Activated naive CD8-positive, alpha-beta T cell treated with anti-CD3 and anti-CD28 coated beads for 36 hours (primary cell): ENCODE results near the gene DGKQ. TPM values are rescaled to one million over a fixed set of nuclear protein-coding genes. Genes with fewer than 3 reads are reported as not detected.

Experiments
- DNase-seq: peaks from one replicate; pipeline ENCODE4 v3.0.0; 2021
- H3K27ac Mint-ChIP-seq: one replicate; pipeline ENCODE4 v1.8.0; 2022; ENCODE audit warnings: mild to moderate bottlenecking, moderate library complexity, mixed read lengths
- H3K27me3 Mint-ChIP-seq: one replicate; pipeline ENCODE4 v1.8.0; 2022; ENCODE audit warnings: mild to moderate bottlenecking, mixed read lengths
- H3K36me3 Mint-ChIP-seq: one replicate; pipeline ENCODE4 v1.8.0; 2021; ENCODE audit warnings: mild to moderate bottlenecking, mixed read lengths
- H3K4me1 Mint-ChIP-seq: one replicate; pipeline ENCODE4 v1.8.0; 2021; ENCODE audit warnings: mixed read lengths
- H3K4me3 Mint-ChIP-seq: one replicate; pipeline ENCODE4 v1.8.0; 2022; ENCODE audit warnings: mild to moderate bottlenecking, moderate library complexity, mixed read lengths
- H3K9me3 Mint-ChIP-seq: one replicate; pipeline ENCODE4 v1.8.0; 2022; ENCODE audit warnings: mixed read lengths
- total RNA-seq, 2 experiments: library from RNA; stranded (reverse); gene quantifications; one replicate each; pipeline ENCODE4 v1.2.3, GENCODE V29; 2021

DGKQ gene
- total RNA-seq, 2 experiments from 2014 or later, result 12.5 to 14.0 TPM

- no peaks in the 10 kb centered on the region for H3K9me3 Mint-ChIP-seq
- H3K27me3 Mint-ChIP-seq, result peaks cover 8% of the 10 kb centered on the region
- peak overlapping the region; percentile 34 for H3K4me3 Mint-ChIP-seq
- no peaks in the 10 kb centered on the region for H3K36me3 Mint-ChIP-seq
- DNase-seq, result no peak
- H3K27ac Mint-ChIP-seq, result no peak overlapping the region
- peaks cover 10% of the 10 kb centered on the region for H3K4me1 Mint-ChIP-seq
These were observed 40.1 kb upstream of the DGKQ start for GRCh38 chr4:1013225-1014073.

GRCh38 chr4:1012034-1012739 lies 38.8 kb upstream of the DGKQ start:
- Mint-ChIP-seq H3K4me1 (peaks cover 10% of the 10 kb centered on the region), H3K27ac (no peak overlapping the region), H3K9me3 (no peaks in the 10 kb centered on the region), H3K36me3 (no peaks in the 10 kb centered on the region), H3K4me3 (peak overlapping the region; percentile 69), H3K27me3 (peaks cover 18% of the 10 kb centered on the region)
- peak; percentile 41 for DNase-seq

- no peak for DNase-seq
- H3K36me3 Mint-ChIP-seq, result no peaks in the 10 kb centered on the region
- H3K27me3 Mint-ChIP-seq, result peaks cover 23% of the 10 kb centered on the region
- no peak overlapping the region for H3K27ac Mint-ChIP-seq
- H3K9me3 Mint-ChIP-seq, result no peaks in the 10 kb centered on the region
- H3K4me1 Mint-ChIP-seq, result peaks cover 10% of the 10 kb centered on the region
- H3K4me3 Mint-ChIP-seq, result no peak overlapping the region
These were observed 38.3 kb upstream of the DGKQ start for GRCh38 chr4:1011666-1012033.

- DNase-seq, result peak; percentile 93
- H3K9me3 Mint-ChIP-seq, result no peaks in the 10 kb centered on the region
- peaks cover 28% of the 10 kb centered on the region for H3K27me3 Mint-ChIP-seq
- H3K27ac Mint-ChIP-seq, result peak within 1 kb of the TSS; percentile 71
- H3K36me3 Mint-ChIP-seq, result no peaks in the 10 kb centered on the region
- H3K4me1 Mint-ChIP-seq, result peaks cover 10% of the 10 kb centered on the region
- H3K4me3 Mint-ChIP-seq, result peak within 1 kb of the TSS; percentile 73
These were observed 37.8 kb upstream of the DGKQ start, which contains the start of gene FGFRL1 for GRCh38 chr4:1011022-1011665. Gene FGFRL1, plus strand, starts transcription at chr4:1011626. Its CDS starts 860 bp downstream, at chr4:1012486.

GRCh38 chr4:1010395-1011021 lies 37.1 kb upstream of the DGKQ start:
- no peaks in the 10 kb centered on the region for H3K9me3 Mint-ChIP-seq
- DNase-seq, result peak; percentile 81
- H3K4me1 Mint-ChIP-seq, result peaks cover 10% of the 10 kb centered on the region
- H3K36me3 Mint-ChIP-seq, result no peaks in the 10 kb centered on the region
- peaks cover 33% of the 10 kb centered on the region for H3K27me3 Mint-ChIP-seq
- peak overlapping the region; percentile 73 for H3K4me3 Mint-ChIP-seq
- H3K27ac Mint-ChIP-seq, result peak overlapping the region; percentile 71

GRCh38 chr4:1009542-1010394 lies 36.4 kb upstream of the DGKQ start:
- Mint-ChIP-seq H3K27ac (no peak overlapping the region), H3K4me1 (peaks cover 10% of the 10 kb centered on the region), H3K4me3 (peak overlapping the region; percentile 73), H3K27me3 (peaks cover 35% of the 10 kb centered on the region), H3K36me3 (no peaks in the 10 kb centered on the region), H3K9me3 (no peaks in the 10 kb centered on the region)
- DNase-seq, result peak; percentile 80

GRCh38 chr4:1008840-1009541 lies 35.6 kb upstream of the DGKQ start:
- Mint-ChIP-seq H3K4me3 (peak overlapping the region; percentile 38), H3K27ac (no peak overlapping the region), H3K36me3 (no peaks in the 10 kb centered on the region), H3K27me3 (peaks cover 36% of the 10 kb centered on the region), H3K9me3 (no peaks in the 10 kb centered on the region), H3K4me1 (peaks cover 9% of the 10 kb centered on the region)
- DNase-seq, result no peak

- Mint-ChIP-seq H3K4me3 (no peak overlapping the region), H3K4me1 (peaks cover 9% of the 10 kb centered on the region), H3K27ac (no peak overlapping the region), H3K9me3 (no peaks in the 10 kb centered on the region), H3K36me3 (no peaks in the 10 kb centered on the region), H3K27me3 (peaks cover 45% of the 10 kb centered on the region)
- DNase-seq, result no peak
These were observed 33.5 kb upstream of the DGKQ start for GRCh38 chr4:1006856-1007255.

- no peak overlapping the region for H3K4me3 Mint-ChIP-seq
- no peak for DNase-seq
- no peak overlapping the region for H3K27ac Mint-ChIP-seq
- H3K27me3 Mint-ChIP-seq, result peaks cover 56% of the 10 kb centered on the region
- no peaks in the 10 kb centered on the region for H3K36me3 Mint-ChIP-seq
- no peaks in the 10 kb centered on the region for H3K9me3 Mint-ChIP-seq
- H3K4me1 Mint-ChIP-seq, result peaks cover 3% of the 10 kb centered on the region
These were observed 31.5 kb upstream of the DGKQ start for GRCh38 chr4:1004557-1005485.

- H3K27ac Mint-ChIP-seq, result no peak overlapping the region
- no peak overlapping the region for H3K4me3 Mint-ChIP-seq
- H3K9me3 Mint-ChIP-seq, result no peaks in the 10 kb centered on the region
- no peaks in the 10 kb centered on the region for H3K36me3 Mint-ChIP-seq
- peaks cover 58% of the 10 kb centered on the region for H3K27me3 Mint-ChIP-seq
- DNase-seq, result no peak
- peaks cover 3% of the 10 kb centered on the region for H3K4me1 Mint-ChIP-seq
These were observed 30.7 kb upstream of the DGKQ start for GRCh38 chr4:1004071-1004418.

- peaks cover under 1% of the 10 kb centered on the region for H3K4me1 Mint-ChIP-seq
- DNase-seq, result no peak
- peaks cover 58% of the 10 kb centered on the region for H3K27me3 Mint-ChIP-seq
- no peak overlapping the region for H3K4me3 Mint-ChIP-seq
- no peaks in the 10 kb centered on the region for H3K9me3 Mint-ChIP-seq
- no peaks in the 10 kb centered on the region for H3K36me3 Mint-ChIP-seq
- H3K27ac Mint-ChIP-seq, result no peak overlapping the region
These were observed 30.1 kb upstream of the DGKQ start for GRCh38 chr4:1003271-1004070.

GRCh38 chr4:1002631-1003251 lies 29.4 kb upstream of the DGKQ start:
- no peak overlapping the region for H3K4me3 Mint-ChIP-seq
- H3K9me3 Mint-ChIP-seq, result no peaks in the 10 kb centered on the region
- H3K36me3 Mint-ChIP-seq, result no peaks in the 10 kb centered on the region
- H3K27ac Mint-ChIP-seq, result no peak overlapping the region
- peaks cover 58% of the 10 kb centered on the region for H3K27me3 Mint-ChIP-seq
- H3K4me1 Mint-ChIP-seq, result peaks cover 2% of the 10 kb centered on the region
- no peak for DNase-seq
